Left forelimb (tissue), 1 donor: ENCODE measurements around the gene CPSF2.
A peak's percentile ranks its signal among the peaks of the same experiment; 100 is the strongest.

Experiments
- DNase-seq: peaks from one replicate; pipeline ENCODE4 v3.0.0-alpha.2; 2018; ENCODE audit warnings: low spot score

Gene CPSF2

DNA sequence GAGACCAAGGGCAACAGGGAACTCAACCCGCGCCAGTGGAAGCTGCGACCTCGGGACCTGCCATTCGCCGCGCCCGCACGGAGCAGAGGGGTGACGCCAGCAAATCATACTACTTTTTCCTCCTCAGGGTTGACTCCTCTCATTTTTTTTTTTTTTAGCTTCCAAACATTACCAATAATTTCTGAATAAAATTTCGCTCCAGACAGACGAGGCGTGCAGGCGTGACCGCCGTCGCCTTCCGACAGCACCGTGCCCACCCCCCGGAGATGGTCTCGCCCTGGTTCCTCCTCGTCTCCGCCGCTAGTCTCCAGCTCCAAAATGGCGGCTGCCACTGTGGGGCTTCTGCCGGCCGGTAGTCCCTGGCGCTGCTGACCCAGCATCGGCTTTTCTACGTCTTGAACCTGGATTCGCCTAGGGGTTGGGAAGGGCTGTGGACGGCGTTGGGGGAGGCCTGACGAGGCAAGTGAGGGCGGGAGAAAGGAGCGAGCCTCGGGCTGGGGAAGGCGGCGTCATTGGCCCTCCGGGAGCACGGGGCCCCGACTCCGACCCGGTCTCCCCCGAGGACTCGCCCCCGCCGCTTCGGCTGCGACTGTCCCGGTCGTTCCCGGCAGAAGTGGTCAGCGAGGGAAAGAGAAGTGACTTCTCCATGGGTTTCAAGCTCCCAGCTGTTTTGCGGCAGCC is at the start of gene CPSF2, which contains the start of gene NDUFB1:
TSS of gene CPSF2 (plus strand) at position 300 of the 681 bp plus-strand sequence. CDS start 9,016 bp downstream, outside the sequence.
TSS of gene NDUFB1 (minus strand) at position 37 of the 681 bp plus-strand sequence. CDS start 4,069 bp downstream, outside the sequence.
- peak; percentile 92 for DNase-seq

DNA sequence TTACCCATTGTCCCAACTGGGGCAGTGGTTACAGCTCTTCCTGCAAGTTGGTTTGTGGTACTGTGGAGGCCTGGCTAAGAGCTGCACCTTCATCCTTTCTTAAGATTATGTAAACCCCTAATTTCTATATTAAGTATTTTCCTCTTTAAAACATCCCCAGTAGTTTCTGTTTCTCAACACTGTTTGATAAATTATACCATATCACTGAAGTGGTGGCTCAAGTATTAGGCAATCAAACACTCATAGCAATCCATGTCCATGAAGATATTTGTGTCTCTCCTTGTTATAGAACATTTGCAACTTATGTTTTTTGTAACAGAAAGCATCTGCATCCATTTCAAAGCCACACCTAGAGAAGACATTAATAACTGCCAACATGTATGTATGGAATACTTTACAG is 47.2 kb upstream of the CPSF2 start:
- DNase-seq = no peak

GRCh38 chr14:92088494-92088893 is 33.3 kb upstream of the CPSF2 start:
- DNase-seq = no peak

- no peak for DNase-seq
These were observed 28.4 kb upstream of the CPSF2 start for GRCh38 chr14:92093320-92093719.

- no peak for DNase-seq
These were observed 22.0 kb upstream of the CPSF2 start for GRCh38 chr14:92099802-92100201.

DNA sequence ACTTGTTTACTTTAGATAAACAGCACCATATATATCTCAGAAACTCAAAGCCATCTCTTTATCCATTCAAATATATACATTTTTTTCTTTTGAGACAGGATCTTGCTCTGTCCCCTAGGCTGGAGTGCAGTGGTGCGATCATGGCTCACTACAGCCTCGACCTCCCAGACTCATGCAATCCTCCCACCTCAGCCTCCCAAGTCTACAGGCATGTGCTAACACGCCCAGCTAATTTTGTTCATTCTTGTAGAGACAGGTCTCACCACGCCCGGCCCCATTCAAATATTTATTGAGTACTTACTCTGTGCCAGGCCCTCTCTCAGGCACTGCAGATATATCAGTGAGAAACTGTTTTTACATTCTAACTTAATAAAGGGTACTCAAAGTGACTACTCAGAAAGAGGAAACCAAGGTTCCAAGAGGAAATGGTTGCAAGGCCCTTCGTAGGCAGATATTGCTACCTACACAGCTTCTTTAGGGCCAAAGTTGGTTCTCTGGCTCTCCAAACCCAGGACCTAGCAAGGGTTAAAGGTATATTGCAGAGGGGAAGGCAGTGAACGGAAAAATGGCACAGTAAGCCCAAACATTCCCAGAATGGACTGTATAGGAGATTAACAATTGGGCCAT is 18.3 kb upstream of the CPSF2 start:
- no peak for DNase-seq

GRCh38 chr14:92105073-92105892 is 16.5 kb upstream of the CPSF2 start:
- no peak for DNase-seq

DNA sequence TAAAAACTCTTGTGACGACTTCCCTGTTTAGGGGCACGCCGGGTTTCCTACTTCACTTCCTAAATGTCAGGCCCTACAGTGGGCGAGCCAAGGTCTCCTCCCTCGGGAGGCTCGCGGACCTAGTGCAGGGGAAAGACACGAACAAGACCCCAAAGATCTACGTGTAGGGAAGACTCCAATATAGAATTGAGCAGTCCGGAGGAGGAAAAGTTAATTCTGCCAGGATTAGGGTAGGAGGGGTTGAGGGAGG is 16.0 kb upstream of the CPSF2 start:
- DNase-seq = peak; percentile 81

DNA sequence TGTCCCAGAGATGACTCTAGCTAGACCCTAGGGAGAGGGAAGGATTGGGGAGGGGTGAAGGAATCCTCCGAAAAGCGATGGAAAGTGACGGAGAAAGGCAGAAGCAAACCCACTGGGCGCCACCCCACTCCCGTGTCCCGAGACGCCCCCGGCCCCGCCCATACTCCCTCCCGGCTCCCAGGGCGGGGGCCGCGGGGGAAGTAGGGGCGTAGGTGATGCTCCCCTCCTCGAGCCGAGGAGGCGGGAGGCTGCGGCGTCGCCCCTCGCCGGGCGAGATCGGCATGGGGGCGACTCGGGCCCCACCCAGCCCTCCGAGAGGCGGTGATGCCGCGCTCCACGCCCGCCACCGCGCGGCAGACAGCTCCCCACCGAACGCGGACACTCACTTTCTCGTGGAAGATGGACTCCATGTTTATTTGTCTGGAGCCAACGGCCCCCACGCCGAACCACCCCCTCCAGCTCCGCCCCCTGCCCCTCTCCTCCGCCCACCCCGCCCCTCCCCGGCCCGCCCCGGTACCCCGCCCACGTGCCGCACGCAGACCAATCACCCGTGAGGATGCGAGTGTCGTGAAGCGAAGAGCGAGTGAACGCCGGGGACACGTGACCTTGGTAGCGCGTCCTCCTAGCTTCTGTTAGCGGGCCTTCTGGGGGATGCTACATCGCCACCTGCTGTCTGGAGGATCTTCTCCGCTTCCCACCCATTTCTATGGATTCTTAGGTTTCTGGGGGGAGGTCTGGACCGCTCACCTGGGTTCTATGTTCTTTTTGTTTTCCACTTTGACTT is 15.4 kb upstream of the CPSF2 start, which contains the start of gene ATXN3:
TSS of gene ATXN3 (minus strand) at position 440 of the 784 bp plus-strand sequence. CDS start at position 410, 30 bp downstream.
- peak; percentile 97 for DNase-seq

- DNase-seq = no peak
These were observed 13.2 kb upstream of the CPSF2 start for GRCh38 chr14:92108345-92109254.

GRCh38 chr14:92109490-92109889 is 12.3 kb upstream of the CPSF2 start:
- DNase-seq = no peak

GRCh38 chr14:92121207-92121669 is 531 bp upstream of the CPSF2 start:
- no peak for DNase-seq

- DNase-seq = no peak
These were observed 545 bp downstream of the CPSF2 start for GRCh38 chr14:92122351-92122677.

DNA sequence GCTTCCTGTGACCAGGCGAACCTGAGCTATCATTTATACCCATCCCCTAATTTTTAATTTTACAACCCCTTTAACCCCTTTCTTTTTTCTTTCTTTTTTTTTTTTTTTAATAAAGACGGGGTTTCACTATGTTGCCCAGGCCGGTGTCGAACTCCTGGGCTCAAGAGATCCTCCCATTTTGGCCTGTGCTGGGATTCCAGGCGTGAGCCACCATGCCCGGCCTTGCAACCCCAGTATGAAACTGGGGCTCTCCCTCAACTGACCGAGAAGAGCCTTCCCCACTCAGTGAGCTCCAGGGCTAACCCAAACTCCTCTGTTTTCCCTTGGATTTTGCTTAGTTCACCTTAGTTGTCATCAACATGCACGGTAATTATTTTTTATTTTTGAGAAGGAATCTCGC is 992 bp downstream of the CPSF2 start:
- no peak for DNase-seq

DNA sequence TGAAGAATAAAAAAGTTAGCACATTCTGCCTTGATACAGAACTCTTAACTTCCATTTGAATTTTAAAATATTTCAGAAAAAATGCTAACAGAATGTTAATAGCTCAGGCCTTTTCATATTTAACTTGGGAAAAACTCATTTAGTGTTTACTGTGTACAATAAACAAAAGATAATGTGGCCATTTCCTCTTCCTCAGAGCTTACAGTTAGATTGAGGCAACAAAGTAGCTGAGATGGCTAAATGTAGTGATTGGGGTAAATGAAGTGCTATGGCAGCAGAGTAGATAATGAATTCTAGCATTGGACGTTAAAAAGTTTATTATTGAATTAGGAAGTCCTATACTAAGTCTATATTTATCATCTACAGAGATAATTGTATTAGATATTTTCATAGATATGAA is 12.7 kb downstream of the CPSF2 start:
- no peak for DNase-seq

DNA sequence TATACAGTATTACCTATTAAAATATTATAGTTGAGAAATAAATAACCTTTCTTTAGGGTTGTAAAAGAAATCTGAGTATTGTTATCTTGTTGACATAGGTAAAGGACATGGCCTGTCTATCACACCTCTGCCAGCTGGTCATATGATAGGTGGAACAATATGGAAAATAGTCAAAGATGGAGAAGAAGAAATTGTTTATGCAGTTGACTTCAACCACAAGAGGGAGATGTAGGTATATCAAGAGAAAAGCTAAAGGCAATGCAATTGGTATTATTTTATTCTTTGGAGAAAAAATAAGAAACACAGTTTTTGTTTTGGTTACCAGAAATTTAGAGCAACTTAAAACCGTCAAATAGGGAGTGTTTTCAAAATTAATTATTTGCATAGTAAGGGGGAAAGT is 13.5 kb downstream of the CPSF2 start:
- no peak for DNase-seq

DNA sequence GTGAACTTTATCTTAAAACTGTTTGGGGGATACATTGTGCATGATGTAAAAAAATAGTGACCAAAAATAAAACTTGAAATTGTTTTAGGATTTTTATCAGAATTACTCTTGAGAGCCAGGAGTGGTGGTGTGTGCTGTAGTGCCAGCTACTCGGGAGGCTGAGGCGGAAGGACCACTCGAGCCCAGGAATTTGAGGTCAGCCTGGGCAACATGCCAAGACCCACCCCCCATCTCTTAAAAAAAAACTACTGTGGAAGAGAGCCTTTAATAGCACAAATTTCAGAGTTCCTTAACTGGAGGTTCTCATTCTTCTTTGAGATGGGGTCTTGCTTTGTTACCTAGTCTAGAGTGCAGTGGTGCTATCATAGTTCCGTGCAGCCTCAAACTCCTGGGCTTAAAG is 21.5 kb downstream of the CPSF2 start:
- DNase-seq = no peak

- no peak for DNase-seq
These were observed 22.2 kb downstream of the CPSF2 start for GRCh38 chr14:92143962-92144361.

GRCh38 chr14:92144708-92145107 is 22.9 kb downstream of the CPSF2 start:
- no peak for DNase-seq

- DNase-seq = no peak
These were observed 31.8 kb downstream of the CPSF2 start for GRCh38 chr14:92153581-92153980.

- no peak for DNase-seq
These were observed 32.6 kb downstream of the CPSF2 start for GRCh38 chr14:92154283-92154942.
